HG02884 (cell line): Measurements from ENCODE around the gene C1orf122.
A peak's percentile ranks its signal among the peaks of the same experiment; 100 is the strongest.

Experiments used
- ATAC-seq: cut with Tn5 transposase; IDR thresholded peaks from one replicate; pipeline ENCODE4 v1.9.1; 2021; ENCODE audit warnings: mild to moderate bottlenecking, moderate library complexity; ENCODE audit not compliant: unreplicated experiment

The C1orf122 gene

DNA sequence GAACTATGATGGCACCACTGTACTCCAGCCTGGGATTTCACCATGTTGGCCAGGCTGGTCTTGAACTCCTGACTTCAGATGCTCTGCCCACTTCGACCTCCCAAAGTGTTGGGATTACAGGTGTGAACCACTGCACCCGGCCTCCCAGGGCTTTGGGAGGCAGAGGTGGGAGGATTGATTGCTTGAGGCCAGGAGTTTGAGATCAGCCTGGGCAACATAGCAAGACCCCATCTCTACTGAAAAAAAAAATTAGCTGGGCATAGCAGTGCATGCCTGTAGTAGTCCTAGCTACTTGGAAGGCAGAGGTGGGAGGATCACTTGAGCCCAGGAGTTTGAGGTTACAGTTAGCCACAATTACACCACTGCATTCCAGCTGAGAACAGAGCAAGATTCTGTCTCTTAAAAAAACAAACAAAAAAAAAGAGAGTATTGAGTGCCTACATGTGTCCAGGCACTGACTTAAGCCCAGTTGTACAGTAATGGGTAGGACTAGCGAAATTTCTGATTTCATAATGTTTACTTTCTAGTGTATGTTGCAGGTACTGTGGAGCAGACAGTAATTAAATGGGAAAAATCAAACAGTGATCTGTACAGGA is 9.7 kb upstream of the C1orf122 start:
- no peak for ATAC-seq

DNA sequence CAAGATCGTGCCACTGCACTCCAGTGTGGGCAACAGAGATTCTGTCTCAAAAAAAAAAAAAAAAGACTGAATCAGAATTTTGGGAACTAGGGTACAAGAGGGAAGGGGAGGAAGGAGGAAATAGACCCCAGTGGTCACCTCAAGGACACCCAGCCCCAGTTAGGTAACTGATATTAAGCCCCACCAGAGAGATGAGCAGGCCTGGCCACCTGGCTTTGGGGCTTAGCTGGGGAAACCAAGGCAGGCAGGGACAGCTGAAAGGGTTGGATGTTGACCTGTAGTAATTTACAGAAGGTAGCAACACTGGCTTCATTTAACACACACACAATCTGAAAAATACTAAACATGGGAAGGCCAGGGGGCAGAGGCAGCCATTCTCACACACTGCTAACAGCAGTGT is 5.2 kb upstream of the C1orf122 start:
- ATAC-seq = no peak

DNA sequence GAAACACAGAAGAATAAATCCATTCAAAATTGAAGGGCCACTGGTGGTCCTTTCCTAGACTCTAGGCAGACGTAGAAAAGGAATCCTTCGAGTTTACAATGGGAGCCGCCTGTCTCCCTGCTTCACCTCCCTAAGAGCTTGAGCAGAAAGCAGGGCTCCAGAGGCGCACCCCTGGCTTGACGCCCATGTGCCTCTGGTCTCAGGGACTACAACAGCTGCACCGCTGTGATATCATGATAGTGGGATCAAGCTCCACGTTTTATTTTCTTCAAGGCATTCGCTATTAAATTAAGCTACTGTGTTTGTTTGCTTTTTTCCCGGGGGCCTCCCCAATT is 403 bp upstream of the C1orf122 start:
- ATAC-seq = no peak

DNA sequence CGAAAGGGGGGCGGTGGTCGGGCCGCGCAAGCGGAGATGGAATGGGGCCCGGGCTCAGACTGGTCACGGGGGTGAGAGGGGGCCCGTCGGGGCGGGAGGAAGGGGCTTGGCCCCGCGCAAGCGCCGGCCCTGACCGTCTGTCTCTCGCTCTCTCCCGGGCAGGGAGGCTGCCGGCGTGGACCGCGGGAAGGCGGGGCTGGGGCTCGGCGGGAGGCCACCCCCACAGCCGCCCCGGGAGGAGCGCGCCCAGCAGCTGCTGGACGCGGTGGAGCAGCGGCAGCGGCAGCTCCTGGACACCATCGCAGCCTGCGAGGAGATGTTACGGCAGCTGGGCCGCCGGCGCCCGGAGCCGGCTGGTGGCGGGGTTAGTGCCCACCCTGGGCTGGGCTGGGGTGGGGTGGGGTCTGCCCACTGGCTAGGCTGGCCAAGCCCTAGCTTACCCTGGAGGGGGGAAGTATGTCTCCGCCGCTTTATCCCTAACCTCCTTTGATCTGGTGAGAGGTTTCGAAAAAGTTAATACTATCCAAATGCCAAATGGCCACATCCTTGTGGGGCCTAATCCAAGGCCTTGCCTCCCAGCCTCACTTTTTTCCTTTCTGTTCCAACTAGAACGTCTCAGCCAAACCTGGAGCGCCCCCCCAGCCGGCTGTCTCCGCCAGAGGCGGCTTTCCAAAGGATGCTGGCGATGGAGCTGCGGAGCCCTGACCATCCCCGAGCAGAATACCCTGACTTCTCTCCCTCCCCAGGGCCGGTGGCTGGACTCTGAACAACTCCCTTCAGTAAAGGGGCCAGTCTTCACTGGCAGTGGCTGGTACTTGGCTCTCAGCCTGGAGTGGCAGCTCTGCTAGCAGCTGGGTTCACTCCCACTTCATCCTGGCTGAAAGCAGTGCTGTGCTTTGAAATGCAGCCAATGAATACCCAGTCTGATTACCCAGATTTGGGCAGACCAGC is 1.1 kb downstream of the C1orf122 start:
- ATAC-seq = peak; percentile 34

DNA sequence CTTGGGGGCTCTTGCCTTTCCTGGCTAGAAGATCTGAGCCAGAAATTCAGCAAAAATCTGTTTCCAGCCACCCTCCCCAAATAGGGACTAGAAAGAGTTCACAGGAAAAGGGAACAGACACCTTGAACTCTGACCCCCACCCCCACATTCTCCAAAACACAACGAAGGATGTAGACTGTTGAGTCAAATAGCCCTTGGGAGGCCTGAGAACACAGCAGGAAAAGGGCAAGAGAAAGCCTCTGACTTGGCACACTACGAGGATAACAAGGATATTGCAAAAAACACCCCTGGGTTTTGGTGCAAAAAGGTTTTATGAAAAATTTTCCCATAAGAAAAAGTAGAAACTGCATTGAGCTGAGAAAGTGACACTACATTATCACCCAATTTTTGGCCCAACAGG is 2.4 kb downstream of the C1orf122 start:
- ATAC-seq = no peak

DNA sequence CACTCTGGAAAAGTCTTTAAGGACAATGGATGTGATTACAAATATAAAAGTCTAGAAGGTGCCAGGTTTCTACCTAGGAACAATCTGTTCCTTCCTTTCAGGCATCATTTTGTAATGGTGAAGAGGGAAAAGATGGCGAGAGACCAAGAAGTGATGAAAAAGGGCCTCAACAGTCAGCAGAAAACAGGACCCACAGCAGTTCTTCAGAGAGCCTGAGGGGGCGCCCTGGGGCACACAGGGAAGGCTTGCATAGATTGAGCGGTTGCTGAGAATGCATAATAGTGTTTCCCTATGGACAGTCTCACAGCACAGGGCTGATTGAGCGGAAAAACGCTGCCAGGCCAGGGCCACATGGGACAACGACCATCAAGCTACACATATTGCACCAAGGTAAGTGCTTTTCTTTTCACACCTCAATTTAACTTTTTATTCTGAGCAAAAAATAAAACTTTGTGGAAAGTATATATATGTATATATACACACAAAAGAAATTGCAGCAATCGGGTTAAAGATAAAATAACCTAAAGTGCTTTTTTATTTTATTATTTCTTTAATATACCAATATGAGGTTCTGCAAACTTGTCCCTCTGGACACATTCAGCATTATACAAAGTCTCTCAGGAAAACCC is 3.6 kb downstream of the C1orf122 start:
- ATAC-seq = no peak

DNA sequence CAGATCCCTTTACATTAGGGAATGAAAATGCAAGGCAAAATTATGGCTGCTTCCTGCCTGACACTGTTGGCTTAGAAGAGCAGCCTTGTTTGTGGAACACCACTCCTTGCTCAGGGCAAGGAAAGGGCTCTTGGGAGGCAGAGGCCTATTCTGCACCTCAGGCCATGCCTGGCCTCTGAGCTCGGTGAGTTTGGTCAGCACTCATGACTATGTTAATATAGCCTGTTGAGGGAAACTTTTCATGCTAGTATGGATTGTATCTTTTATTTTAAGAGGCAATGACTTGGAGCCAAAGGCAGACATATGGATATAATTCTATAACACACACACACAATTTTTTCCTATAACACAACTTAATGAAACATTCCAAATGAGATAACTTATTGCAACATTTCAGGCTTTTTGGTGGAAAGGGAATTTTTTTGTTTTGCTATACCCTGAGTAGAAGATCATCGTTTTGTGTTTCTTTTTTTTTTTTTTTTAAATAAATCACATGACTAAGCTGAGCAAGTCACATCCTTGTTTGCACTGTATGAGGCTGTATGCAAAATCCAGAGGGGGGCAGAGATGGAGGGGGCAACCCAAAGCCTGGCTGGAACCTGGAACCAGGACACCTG is 6.0 kb downstream of the C1orf122 start:
- no peak for ATAC-seq

DNA sequence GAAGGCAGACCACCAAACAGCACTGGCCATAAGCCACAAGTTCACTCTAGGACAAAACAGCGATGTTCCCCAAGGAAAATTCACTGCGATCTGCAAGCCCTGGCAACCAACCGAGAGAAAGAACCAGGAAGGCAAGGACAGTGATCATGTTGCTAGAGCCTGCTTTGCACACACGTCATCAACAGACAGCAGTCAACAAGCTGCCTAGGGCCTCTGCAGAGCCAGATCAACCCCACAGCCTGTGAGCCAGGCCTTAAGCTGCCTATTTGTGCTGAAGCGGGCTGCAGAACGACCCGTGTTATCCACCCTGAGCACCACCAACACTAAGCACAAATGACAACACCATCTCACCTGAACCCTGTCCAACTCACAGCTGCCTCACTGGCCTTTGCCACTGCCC is 6.7 kb downstream of the C1orf122 start:
- no peak for ATAC-seq

DNA sequence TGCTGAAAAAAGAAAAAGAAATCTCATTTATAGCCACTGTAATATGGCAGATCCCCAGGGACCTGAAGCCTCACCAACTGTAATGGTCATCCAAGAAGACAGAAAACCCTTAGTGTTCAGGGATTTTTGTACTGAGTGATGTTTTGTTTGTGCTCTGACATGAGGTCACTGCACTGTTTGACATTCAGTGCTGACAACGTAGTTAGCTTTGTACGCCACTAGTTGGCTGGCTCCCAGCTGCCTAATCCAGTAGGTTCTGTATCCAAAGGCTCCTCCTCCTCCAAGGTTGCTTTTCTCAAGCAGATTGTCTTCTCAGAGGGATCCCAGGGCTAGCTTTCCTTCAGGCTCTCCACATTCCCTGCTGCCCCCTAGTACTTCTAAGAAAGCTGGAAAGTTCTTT is 9.9 kb downstream of the C1orf122 start:
- no peak for ATAC-seq

DNA sequence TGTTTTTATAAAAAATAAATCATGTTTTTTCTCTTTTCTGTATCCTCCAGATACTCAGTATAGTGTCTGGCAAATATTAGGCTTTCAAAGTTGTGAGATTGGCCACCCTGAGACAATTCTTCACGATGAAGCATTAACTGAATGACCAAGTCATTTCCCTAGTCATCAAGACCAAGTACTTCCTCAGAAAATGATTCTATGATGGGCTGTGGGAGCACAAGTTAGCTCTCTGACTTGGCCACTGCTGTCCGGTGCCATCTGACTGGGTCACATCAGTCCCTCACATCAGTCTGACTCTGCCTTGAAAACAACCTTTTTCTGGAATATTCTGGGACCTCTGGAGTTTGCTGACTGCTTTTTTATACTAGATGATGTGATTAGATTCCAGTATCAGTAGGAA is 13.9 kb downstream of the C1orf122 start:
- no peak for ATAC-seq

DNA sequence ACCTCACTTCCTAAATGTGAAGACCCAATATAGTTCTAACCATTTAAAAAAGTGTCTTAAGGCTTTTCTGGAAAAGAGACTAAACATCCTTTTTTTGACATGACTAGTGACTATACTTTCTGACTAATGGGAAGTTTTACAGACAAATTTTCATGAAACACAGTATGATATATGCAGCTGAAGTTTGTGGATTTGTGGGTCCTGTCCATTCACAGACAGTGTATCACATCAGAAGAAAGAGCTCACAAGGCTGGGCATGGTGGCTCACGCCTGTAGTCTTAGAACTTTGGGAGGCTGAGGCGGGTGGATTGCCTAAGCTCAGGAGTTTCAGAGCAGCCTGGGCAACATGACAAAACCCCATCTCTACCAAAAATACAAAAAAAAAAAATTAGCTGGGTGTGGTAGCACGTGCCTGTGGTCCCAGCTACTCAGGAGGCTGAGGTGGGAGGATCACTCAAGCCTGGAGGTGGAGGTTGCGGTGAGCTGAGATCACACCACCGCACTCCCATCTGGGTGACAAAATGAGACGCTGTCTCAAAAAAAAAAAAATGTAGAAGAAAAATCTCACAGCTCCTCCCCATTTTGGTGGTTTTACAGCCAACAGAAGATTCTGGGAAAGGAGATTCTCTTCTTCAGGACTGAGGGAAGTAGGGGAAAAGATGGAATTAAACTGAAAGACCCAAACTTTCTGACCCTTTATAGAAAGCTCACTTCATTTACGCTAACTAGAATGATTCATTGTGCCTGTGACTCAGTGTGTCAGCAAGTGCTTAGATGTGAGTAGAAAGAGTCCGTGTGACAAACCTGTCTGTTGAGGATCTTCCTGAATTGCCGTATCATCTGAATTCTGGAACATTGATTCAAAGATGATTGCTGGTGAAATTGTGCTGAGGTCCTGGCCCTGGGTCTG is 15.6 kb downstream of the C1orf122 start:
- no peak for ATAC-seq

DNA sequence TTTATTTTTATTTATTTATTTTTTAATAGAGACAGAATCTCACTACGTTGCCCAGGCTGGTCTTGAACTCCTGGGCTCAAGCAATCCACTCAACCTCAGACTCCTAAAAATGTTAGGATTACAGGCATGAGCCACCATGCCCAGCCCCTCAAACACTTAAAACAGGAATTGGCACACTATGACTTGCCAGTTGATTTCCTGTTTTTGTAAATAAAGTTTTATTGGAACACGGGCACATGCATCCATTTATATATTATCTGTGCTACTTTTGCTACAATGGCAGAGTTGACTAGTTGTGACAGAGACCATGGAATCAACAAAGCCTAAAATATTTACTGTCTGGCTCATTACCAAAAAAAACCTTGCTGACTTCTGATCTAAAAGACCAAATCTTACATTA is 16.4 kb downstream of the C1orf122 start:
- no peak for ATAC-seq

DNA sequence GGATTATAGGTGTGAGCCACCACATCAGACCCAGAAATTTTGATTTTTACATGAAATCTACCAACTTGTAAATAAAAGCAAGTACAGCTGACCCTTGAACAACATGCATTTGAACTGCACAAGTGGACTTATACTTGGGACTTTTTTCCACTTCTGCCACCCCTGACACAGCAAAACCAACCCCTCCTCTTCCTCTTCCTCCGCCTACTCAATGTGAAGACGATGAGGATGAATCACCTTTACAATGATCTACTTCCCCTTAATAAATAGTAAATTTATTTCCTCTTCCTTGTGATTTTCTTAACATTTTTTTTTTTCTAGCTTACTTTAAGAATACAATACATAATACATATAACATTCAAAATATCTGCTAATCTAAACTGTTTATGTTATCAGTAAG is 17.9 kb downstream of the C1orf122 start:
- no peak for ATAC-seq

DNA sequence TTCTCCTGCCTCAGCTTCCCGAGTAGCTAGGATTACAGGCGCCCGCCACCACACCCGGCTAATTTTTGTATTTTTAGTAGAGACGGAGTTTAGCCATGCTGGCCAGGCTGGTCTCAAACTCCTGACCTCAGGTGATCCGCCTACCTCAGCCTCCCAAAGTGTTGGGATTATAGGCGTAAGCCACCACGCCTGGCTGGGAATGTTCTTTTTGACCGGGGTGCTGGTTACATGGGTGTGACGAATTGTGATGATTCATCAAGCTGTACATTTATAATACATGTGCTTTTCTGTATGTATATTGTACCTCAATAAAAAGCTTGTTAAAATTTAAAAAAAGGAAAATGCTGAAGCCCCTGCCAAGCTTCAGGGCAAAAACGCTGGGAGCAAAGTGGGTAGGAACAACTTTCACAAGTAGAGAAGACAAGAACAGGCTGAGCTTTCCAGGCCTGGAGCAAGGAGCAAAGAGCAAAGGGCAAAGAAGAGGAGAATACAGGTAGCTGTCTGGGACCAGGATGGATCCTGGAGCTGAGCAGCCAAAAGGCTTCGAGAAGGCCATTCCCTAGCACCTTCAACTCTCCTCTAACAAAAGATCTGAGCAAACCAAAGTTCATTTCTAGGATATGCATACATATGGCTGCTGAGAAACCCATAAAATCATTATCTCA is 21.0 kb downstream of the C1orf122 start:
- ATAC-seq = no peak

DNA sequence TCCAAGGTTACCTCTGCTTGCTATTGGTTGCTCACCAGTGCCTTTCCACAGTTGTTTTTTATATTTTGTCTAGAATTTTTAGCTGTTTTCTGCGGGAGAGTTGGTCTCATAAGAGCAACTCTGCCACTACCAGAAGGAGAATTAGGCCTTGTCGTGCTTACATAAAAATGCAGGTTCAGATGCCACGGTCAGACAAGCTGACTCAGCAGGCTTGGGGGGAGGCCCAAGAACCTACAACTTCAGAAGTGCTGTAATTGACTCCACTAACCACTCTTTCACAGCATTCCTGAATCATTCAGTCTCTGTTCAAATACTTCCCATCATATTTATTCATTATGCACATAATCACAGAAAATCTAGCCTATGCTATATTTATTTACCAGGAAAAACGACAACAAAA is 23.5 kb downstream of the C1orf122 start:
- ATAC-seq = no peak

DNA sequence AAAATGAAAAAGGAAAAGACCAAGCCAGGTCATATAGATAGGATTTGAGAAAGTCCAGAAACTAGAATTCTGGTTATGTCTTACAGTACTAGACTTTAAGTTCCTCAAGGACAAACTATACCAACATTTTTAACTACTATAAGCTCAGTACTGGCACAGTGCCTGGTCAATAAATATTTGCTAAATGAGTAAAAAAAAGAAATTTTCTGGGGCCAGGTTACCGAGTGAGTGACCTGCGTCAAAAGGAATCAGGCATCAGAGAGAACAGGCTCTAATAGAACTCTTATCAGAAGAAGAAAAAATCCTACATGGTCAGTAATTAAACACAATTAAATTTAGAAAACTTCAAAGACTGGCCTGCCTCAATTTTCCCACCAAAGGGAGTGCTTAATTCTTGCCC is 24.2 kb downstream of the C1orf122 start:
- no peak for ATAC-seq

DNA sequence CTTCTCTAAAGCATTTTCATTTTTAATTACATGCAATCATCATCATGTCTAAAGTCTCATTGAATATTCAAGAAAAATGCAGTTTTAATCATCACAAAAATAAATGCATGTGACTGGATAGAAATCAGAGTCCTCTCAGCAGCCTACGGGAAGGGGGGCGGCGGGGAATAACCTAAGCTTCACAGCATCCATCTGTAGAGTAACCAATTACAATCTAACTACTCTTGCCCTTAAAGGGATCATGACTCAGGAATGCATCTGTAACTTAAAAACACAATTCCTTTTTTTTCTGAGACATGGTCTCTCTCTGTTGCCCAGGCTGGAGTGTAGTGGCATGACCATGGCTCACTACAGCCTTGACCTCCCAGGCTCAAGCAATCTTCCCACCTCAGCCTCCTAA is 29.2 kb downstream of the C1orf122 start:
- ATAC-seq = no peak

DNA sequence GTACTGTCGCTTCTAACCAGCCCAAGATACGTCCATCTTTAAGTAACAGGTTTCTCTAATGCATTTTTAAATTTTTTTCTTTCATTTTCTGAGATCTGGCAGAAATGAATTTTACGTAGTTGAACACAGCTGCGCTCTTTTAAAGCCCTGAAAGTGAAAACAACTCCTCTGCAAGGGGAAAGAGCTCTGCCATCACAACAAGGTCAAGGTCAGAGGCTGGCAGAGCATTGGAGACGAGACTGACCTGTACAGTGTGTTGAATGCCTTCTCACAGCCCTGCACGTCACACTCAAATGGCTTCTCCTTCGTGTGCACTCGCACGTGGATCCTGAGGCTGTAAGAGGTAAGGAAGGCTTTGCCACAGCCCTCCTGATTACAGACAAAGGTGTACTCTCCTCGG is 32.1 kb downstream of the C1orf122 start:
- ATAC-seq = no peak

DNA sequence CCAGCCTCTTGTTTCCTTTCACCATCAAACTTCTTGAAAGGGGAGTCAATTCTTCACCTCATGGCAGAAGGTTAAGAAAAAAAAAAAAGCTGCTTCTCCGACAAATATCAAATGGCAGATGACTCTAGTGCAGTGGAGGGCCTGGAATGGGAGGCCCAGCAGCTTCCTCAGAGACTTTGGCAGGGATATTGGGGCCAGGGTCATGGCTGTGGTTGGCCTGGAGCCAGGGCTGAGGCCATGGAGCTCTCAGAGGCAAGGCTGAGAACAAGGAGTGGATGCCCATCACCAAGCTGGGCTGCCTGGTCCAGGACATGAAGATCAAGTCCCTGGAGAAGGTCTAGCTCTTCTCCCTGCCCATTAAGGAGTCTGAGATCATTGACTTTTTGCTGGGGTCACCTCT is 33.1 kb downstream of the C1orf122 start:
- no peak for ATAC-seq

DNA sequence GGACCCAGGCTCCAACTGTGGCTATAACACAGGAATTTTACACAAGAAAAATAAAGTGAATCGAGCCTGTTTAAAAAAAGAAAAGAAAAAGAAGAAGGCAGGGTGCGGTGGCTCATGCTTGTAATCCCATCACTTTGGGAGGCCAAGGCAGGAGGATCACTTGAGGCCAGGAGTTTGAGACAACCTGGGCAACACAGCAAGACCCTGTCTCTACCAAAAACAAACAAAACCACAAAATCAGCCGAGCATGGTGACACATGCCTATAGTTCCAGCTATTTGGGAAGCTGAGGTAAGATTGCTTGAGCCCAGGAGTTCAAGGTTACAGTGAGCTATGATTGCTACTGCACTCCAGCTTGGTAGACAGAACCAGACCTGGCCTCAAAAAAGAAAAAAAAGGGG is 34.1 kb downstream of the C1orf122 start:
- ATAC-seq = no peak
